K562 (cell line): ENCODE data around the gene LIX1L. TPM values are rescaled to one million over a fixed set of nuclear protein-coding genes. Genes with fewer than 3 reads are reported as not detected.

Source experiments
- EP400 ChIP-seq: fragments of 450-650 bp; IDR thresholded peaks from 2 replicates; pipeline ENCODE4 v1.6.1; 2017; ENCODE audit warnings: antibody characterized with exemption, mild to moderate bottlenecking, moderate library complexity
- FOXJ3 ChIP-seq: sonication (generic); formaldehyde crosslinking; IDR thresholded peaks from 2 replicates; pipeline ENCODE4 v1.4.0; 2020; ENCODE audit warnings: mild to moderate bottlenecking, missing genetic modification reagents
- HDAC3 ChIP-seq: fragments of 450-650 bp; IDR thresholded peaks from 2 replicates; pipeline ENCODE4 v1.6.1; 2018; ENCODE audit warnings: borderline replicate concordance, mild to moderate bottlenecking, moderate library complexity; ENCODE audit not compliant: partially characterized antibody
- HOXB6 ChIP-seq: fragments of 250-450 bp; sonication (Bioruptor Pico); IDR thresholded peaks from 2 replicates; pipeline ENCODE4 v1.5.1; 2022; ENCODE audit warnings: mild to moderate bottlenecking, borderline replicate concordance
- MXI1 ChIP-seq: IDR thresholded peaks from 2 replicates; pipeline ENCODE4 v1.6.1; 2011; ENCODE audit warnings: low read depth, mild to moderate bottlenecking, improper control_type of control experiment, low read length
- PHB ChIP-seq: fragments of 250-450 bp; sonication (Bioruptor Pico); IDR thresholded peaks from 2 replicates; pipeline ENCODE4 v1.5.0; 2021
- PRDM10 ChIP-seq: fragments of 450-650 bp; IDR thresholded peaks from 2 replicates; pipeline ENCODE4 v1.6.1; 2018; ENCODE audit not compliant: partially characterized antibody
- SMC3 ChIP-seq: conservative IDR thresholded peaks from 2 replicates; pipeline ENCODE4 v1.6.1; 2011; ENCODE audit warnings: low read depth, low read length, improper control_type of control experiment; ENCODE audit not compliant: insufficient read depth
- VEZF1 ChIP-seq: fragments of 200-800 bp; sonication (Bioruptor generic); IDR thresholded peaks from 2 replicates; pipeline ENCODE4 v1.6.1; 2017; ENCODE audit warnings: missing genetic modification characterization, missing compliant biosample characterization
- ZNF184 ChIP-seq: sonication (generic); formaldehyde crosslinking; IDR thresholded peaks from 2 replicates; pipeline ENCODE4 v1.5.0; 2020; ENCODE audit warnings: missing genetic modification reagents
- ZNF436 ChIP-seq: fragments of 250-450, 450-650 bp; sonication (Bioruptor Pico); formaldehyde crosslinking; IDR thresholded peaks from 2 replicates; pipeline ENCODE4 v1.7.0; 2020; ENCODE audit warnings: mild to moderate bottlenecking
- ZNF778 ChIP-seq: fragments of 450-650 bp; formaldehyde crosslinking; IDR thresholded peaks from 2 replicates; pipeline ENCODE4 v1.4.0; 2020; ENCODE audit warnings: mild to moderate bottlenecking, moderate library complexity
- ZNF780A ChIP-seq: fragments of 250-450 bp; sonication (Bioruptor Pico); IDR thresholded peaks from 2 replicates; pipeline ENCODE4 v1.5.0; 2021; ENCODE audit warnings: mild to moderate bottlenecking
- polyA plus RNA-seq, 8 experiments: library from polyadenylated mRNA; depleted of rRNA in 4 of 8; stranded (reverse) in 5 of 8; unstranded in 3 of 8; fragments of >200 nt; fragmentation: Nextera tagmentation in 2 of 8; fragmentation: Illumina TruSeq in 1 of 8; extraction: Ambion mirVana in 2 of 8; extraction: Trizol in 1 of 8; gene quantifications; 2 replicates each; pipeline versions ENCODE4 v1.2.1 to v1.2.3, GENCODE V29; 2011 to 2014; ENCODE audit warnings: inconsistent platforms in 1 of 8, missing spikeins in 1 of 8
- total RNA-seq, 7 experiments: library from RNA; depleted of rRNA in 6 of 7; stranded (reverse); fragments of >200 nt in 6 of 7; fragmentation: Illumina TruSeq in 2 of 7; extraction: Trizol in 2 of 7; gene quantifications; 2 replicates each; pipeline versions ENCODE4 v1.2.1 to v1.2.3, GENCODE V29; 2011 to 2021; ENCODE audit warnings: low replicate concordance in 1 of 7
- TF ChIP-seq, protein P1 (sequence below): fragments of 250-450 bp; sonication (Bioruptor Pico); IDR thresholded peaks from 2 replicates; pipeline ENCODE4 v1.5.1; 2021; ENCODE audit warnings: mild to moderate bottlenecking
- TF ChIP-seq, protein P2 (sequence below): fragments of 250-450 bp; sonication (Bioruptor Pico); IDR thresholded peaks from 2 replicates; pipeline ENCODE4 v1.4.0; 2020; ENCODE audit warnings: mild to moderate bottlenecking, moderate library complexity, borderline replicate concordance
- TF ChIP-seq, protein P3 (sequence below): sonication (generic); formaldehyde crosslinking; IDR thresholded peaks from 2 replicates; pipeline ENCODE4 v1.8.1; 2023; ENCODE audit warnings: mild to moderate bottlenecking, missing genetic modification reagents

Gene LIX1L
- total and polyA plus RNA-seq, 9 of the 15 experiments (the other 6 are each of a cell fraction or from before 2014, with no cell fraction given), result 4.6 to 26.5 (median 12.5) TPM

DNA sequence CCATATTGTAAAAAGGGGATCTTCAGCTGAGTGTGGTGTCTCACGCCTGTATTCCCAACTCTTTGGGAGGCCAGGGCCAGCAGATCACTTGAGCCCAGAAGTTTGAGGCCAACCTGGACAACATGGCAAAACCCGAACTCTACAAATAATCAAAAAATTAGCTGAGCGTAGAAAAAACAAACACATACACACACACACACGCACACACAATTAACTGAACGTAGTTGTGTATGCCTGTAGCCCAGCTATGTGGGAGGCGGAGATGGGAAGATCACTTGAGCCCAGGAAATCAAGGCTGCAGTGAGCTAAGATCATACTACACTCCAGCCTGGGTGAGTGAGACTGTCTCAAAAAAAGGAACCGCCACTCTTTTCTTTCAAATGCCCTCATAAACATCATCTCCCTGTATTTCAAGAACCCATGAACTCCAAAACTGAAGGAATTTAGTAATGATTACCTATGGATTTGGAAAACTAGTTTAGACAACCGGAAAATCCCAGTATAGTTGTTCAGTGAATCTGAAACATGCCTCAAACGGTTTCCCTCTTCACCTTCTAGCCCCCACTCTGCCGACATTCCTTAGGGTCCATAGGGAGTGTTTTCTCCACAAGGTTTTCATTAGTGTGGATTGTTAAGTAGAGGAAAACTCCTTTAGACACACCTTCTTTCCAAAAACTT lies 34.1 kb upstream of the LIX1L start (continued):
- TF ChIP-seq PHB (CRISPR knock-in tag) (peak; percentile 99), ZNF184 (CRISPR knock-in tag) (no peak), ZNF436 (CRISPR knock-in tag) (peak; percentile 79; the same call in 1 of the 2 replicates), HOXB6 (peak; percentile 98), SMC3 (no peak), HDAC3 (no peak), VEZF1 (CRISPR knock-in tag) (0 out of 2 replicates have a peak, but pooled peaks have one; percentile 5), PRDM10 (peak; percentile 28), ZNF778 (CRISPR knock-in tag) (no peak), ZNF780A (CRISPR knock-in tag) (no peak), FOXJ3 (CRISPR knock-in tag) (no peak), MXI1 (no peak), EP400 (no peak; the same call in 1 of the 2 replicates)
- TF ChIP-seq, protein P1, sequence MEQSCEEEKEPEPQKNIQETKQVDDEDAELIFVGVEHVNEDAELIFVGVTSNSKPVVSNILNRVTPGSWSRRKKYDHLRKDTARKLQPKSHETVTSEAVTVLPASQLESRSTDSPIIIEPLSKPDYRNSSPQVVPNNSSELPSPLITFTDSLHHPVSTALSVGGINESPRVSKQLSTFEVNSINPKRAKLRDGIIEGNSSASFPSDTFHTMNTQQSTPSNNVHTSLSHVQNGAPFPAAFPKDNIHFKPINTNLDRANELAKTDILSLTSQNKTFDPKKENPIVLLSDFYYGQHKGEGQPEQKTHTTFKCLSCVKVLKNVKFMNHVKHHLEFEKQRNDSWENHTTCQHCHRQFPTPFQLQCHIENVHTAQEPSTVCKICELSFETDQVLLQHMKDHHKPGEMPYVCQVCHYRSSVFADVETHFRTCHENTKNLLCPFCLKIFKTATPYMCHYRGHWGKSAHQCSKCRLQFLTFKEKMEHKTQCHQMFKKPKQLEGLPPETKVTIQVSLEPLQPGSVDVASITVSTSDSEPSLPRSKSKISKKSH, result peak; percentile 91
- TF ChIP-seq, protein P2, sequence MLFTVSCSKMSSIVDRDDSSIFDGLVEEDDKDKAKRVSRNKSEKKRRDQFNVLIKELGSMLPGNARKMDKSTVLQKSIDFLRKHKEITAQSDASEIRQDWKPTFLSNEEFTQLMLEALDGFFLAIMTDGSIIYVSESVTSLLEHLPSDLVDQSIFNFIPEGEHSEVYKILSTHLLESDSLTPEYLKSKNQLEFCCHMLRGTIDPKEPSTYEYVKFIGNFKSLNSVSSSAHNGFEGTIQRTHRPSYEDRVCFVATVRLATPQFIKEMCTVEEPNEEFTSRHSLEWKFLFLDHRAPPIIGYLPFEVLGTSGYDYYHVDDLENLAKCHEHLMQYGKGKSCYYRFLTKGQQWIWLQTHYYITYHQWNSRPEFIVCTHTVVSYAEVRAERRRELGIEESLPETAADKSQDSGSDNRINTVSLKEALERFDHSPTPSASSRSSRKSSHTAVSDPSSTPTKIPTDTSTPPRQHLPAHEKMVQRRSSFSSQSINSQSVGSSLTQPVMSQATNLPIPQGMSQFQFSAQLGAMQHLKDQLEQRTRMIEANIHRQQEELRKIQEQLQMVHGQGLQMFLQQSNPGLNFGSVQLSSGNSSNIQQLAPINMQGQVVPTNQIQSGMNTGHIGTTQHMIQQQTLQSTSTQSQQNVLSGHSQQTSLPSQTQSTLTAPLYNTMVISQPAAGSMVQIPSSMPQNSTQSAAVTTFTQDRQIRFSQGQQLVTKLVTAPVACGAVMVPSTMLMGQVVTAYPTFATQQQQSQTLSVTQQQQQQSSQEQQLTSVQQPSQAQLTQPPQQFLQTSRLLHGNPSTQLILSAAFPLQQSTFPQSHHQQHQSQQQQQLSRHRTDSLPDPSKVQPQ (CRISPR knock-in tag), result no peak
- TF ChIP-seq, protein P3, sequence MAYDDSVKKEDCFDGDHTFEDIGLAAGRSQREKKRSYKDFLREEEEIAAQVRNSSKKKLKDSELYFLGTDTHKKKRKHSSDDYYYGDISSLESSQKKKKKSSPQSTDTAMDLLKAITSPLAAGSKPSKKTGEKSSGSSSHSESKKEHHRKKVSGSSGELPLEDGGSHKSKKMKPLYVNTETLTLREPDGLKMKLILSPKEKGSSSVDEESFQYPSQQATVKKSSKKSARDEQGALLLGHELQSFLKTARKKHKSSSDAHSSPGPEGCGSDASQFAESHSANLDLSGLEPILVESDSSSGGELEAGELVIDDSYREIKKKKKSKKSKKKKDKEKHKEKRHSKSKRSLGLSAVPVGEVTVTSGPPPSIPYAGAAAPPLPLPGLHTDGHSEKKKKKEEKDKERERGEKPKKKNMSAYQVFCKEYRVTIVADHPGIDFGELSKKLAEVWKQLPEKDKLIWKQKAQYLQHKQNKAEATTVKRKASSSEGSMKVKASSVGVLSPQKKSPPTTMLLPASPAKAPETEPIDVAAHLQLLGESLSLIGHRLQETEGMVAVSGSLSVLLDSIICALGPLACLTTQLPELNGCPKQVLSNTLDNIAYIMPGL (CRISPR knock-in tag), result no peak
